Endothelial cell of umbilical vein (primary cell): Measurements from ENCODE around the gene DENND2A.

Source experiments
- EZH2 ChIP-seq: IDR thresholded peaks from 2 replicates; pipeline ENCODE4 v1.6.1; 2012; ENCODE audit warnings: borderline replicate concordance, low read depth, mild to moderate bottlenecking, moderate library complexity, low read length, inconsistent platforms; ENCODE audit not compliant: severe bottlenecking
- TF ChIP-seq, protein P1 (sequence below), 2 donors: IDR thresholded peaks; 1 replicate in 1 of 2; 2 replicates in 1 of 2; pipeline ENCODE4 v1.5.1; 2011; ENCODE audit warnings: low read length in 2 of 2, mild to moderate bottlenecking in 2 of 2, moderate library complexity in 2 of 2, control low read depth in 1 of 2, inconsistent platforms in 1 of 2, low read depth in 1 of 2; ENCODE audit not compliant: insufficient read depth in 1 of 2; ENCODE audit errors: extremely low read depth in 1 of 2
- TF ChIP-seq, protein P2 (sequence below): IDR thresholded peaks from 2 replicates; pipeline ENCODE4 v1.6.1; 2011; ENCODE audit not compliant: insufficient read depth, insufficient read length

DNA sequence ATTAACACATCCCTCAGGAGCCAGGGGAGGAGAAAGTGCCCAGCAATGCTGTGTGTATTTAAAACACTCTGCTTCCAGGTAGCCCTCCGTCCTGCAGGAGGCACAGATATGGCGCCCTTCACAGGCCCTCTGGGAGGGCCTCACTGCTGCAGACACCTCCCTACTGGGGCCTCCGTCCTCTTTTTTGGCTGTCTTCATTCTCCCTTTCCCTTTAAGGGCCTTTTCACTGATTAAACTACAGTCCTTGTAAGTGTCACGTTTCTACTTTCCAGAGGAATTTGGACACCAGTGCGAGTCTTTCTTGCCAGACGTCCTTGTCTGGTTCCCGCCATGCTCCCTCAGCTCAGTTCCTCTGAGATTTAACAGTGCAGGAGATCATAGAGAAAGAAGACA, 121.6 kb downstream of the DENND2A start:
- TF ChIP-seq, protein P1, sequence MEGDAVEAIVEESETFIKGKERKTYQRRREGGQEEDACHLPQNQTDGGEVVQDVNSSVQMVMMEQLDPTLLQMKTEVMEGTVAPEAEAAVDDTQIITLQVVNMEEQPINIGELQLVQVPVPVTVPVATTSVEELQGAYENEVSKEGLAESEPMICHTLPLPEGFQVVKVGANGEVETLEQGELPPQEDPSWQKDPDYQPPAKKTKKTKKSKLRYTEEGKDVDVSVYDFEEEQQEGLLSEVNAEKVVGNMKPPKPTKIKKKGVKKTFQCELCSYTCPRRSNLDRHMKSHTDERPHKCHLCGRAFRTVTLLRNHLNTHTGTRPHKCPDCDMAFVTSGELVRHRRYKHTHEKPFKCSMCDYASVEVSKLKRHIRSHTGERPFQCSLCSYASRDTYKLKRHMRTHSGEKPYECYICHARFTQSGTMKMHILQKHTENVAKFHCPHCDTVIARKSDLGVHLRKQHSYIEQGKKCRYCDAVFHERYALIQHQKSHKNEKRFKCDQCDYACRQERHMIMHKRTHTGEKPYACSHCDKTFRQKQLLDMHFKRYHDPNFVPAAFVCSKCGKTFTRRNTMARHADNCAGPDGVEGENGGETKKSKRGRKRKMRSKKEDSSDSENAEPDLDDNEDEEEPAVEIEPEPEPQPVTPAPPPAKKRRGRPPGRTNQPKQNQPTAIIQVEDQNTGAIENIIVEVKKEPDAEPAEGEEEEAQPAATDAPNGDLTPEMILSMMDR (IDR thresholded peaks at IDR 0.05; ENCODE audit: extremely low read depth in 1 of 2, insufficient read depth in 1 of 2, low read depth in 1 of 2, low read length in 2 of 2): no peak
- no peak for TF ChIP-seq EZH2
- TF ChIP-seq, protein P2, sequence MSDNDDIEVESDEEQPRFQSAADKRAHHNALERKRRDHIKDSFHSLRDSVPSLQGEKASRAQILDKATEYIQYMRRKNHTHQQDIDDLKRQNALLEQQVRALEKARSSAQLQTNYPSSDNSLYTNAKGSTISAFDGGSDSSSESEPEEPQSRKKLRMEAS: no peak
